ENCODE measurements around the gene PMS1. TPM values are rescaled to one million over a fixed set of nuclear protein-coding genes. Genes with fewer than 3 reads are reported as not detected.

Gene PMS1
- total RNA-seq, 2 donors from 2014 or later = 37.1 to 54.0 TPM

DNA sequence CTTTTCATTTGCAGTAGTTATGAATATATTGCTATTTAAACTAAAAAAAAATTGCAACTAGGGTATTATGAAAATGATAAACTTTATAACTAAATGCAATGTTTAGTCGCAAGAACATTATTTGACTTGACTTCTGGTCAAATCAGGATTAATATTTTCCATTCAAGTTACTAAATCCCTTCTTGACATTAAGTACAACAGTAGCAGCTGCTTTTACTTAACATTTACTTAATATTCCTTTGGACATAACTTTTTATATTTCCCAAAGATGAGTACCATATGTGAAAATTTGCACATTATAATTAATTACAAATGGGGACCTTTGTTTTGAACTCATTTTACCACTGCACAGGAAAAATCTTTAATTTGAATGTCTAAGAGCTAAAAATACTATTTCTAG lies 74.0 kb downstream of the PMS1 start:
- H3K27ac Mint-ChIP-seq = no peak overlapping the region
- H3K27me3 Mint-ChIP-seq = no peaks in the 10 kb centered on the region
- DNase-seq (ENCODE audit: low spot score) = no peak
- no peak for ATAC-seq
- H3K4me3 Mint-ChIP-seq = no peak overlapping the region
- peaks cover 15% of the 10 kb centered on the region for H3K36me3 Mint-ChIP-seq
- no peaks in the 10 kb centered on the region for H3K9me3 Mint-ChIP-seq
- no peaks in the 10 kb centered on the region for H3K4me1 Mint-ChIP-seq (ENCODE audit: low read depth in 2 of 2)

DNA sequence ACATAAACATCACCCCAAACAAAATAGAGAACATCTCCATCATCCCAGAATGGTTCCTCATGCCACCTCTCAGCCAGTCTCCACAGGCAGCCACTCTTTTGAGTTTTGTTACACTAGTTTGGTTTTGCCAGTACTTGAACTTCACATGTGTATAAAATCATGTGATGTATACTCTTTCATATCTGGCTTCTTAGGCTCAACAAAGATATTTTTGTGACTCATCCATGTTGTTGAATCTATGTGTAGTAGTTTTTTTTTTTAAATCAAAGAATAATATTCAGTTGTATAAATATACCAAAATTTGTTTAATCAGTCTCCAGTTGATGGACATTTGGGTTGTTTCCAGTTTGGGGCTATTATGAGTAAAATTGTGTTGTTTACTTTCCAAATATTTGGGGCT lies 75.9 kb downstream of the PMS1 start:
- Mint-ChIP-seq H3K27me3 (no peaks in the 10 kb centered on the region), H3K27ac (no peak overlapping the region), H3K4me3 (no peak overlapping the region), H3K36me3 (peaks cover 8% of the 10 kb centered on the region), H3K9me3 (no peaks in the 10 kb centered on the region), H3K4me1 (ENCODE audit: low read depth in 2 of 2) (no peaks in the 10 kb centered on the region)
- DNase-seq (ENCODE audit: low spot score) (no peak), ATAC-seq (no peak)

DNA sequence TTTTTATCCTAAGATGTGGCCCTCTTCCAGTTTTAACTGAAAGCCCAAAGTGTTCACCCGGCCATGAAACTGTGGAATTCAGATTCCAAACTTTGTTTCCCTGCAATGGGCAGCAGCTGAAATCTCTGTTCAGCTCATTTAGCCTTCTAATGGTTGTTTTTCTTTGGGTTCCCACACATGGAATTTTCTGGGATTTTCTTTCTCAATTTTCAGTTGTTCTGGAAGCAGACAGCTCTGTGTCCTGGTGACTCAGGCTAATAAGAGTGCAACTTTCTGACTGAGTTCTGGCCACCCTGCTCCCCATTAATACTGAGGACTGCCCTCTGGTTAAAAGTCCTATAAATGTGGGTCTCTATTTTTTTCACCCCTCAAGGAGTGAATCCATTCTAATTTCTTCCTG lies 78.5 kb downstream of the PMS1 start:
- ATAC-seq = no peak
- DNase-seq (ENCODE audit: low spot score) = no peak
- no peak overlapping the region for H3K4me3 Mint-ChIP-seq
- H3K27me3 Mint-ChIP-seq = no peaks in the 10 kb centered on the region
- no peak overlapping the region for H3K27ac Mint-ChIP-seq
- H3K36me3 Mint-ChIP-seq = peaks cover 8% of the 10 kb centered on the region
- no peaks in the 10 kb centered on the region for H3K4me1 Mint-ChIP-seq (ENCODE audit: low read depth in 2 of 2)
- H3K9me3 Mint-ChIP-seq = no peaks in the 10 kb centered on the region

DNA sequence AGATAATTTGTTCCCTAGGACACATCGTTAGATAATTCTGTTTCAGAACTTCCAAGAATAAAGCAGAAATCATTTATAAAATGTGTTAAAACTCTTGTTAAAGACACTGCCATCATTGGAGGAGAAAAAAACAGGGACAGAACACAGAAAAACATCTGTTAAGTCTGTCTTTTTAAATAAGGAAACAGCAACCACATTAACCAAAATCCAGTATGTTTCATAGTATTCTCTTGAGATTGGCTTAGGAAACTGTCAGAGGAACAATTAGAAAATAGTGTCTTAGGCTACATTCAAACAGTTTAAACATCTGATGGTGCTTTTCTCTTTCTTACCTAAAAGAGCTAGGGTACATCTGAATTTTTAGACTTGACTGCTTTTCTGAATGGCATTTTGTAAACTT lies 81.6 kb downstream of the PMS1 start:
- H3K27ac Mint-ChIP-seq = no peak overlapping the region
- ATAC-seq = no peak
- DNase-seq (ENCODE audit: low spot score) = no peak
- H3K36me3 Mint-ChIP-seq = peaks cover 8% of the 10 kb centered on the region
- no peaks in the 10 kb centered on the region for H3K4me1 Mint-ChIP-seq (ENCODE audit: low read depth in 2 of 2)
- H3K9me3 Mint-ChIP-seq = no peaks in the 10 kb centered on the region
- no peaks in the 10 kb centered on the region for H3K27me3 Mint-ChIP-seq
- no peak overlapping the region for H3K4me3 Mint-ChIP-seq

DNA sequence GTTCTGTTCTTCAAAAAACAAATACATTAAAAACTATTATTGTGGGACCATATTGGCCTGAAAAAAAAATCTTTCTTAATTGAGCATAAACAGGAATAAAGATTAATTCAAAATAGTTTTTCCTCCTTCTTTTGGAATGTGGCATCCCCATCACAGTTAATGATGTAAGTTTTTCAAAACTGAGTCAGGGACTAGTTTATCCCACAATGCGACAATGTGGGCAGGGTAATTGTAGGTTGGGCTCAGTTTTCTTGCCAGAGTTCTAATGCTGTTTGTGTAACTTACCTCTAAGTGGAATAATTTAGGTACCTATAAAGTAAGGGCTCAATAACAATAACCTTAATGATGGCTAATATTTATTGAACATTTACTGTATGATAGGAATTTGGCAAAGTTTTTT lies 82.0 kb downstream of the PMS1 start:
- Mint-ChIP-seq H3K27ac (no peak overlapping the region), H3K27me3 (no peaks in the 10 kb centered on the region), H3K4me1 (ENCODE audit: low read depth in 2 of 2) (no peaks in the 10 kb centered on the region), H3K4me3 (no peak overlapping the region), H3K36me3 (peaks cover 8% of the 10 kb centered on the region), H3K9me3 (no peaks in the 10 kb centered on the region)
- no peak for ATAC-seq
- DNase-seq (ENCODE audit: low spot score) = no peak

DNA sequence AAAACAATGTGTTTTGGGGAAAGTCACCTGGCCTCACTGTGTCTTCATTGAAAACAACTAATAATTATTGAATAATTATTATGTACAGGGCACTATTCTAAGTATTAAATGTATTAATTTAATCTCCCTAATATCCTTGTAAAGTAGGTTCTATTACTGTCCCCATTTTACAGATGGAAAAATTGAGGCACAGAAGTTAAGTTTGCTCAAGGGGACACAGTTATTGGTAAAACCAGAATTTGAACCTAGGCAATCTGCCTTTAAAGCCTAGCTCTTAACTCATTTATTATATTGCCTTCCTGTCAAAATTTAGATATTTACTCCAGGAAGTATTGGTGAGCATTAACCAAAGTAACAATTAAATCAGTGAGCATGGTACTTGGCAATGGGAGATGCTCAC lies 84.6 kb downstream of the PMS1 start:
- H3K36me3 Mint-ChIP-seq = no peaks in the 10 kb centered on the region

DNA sequence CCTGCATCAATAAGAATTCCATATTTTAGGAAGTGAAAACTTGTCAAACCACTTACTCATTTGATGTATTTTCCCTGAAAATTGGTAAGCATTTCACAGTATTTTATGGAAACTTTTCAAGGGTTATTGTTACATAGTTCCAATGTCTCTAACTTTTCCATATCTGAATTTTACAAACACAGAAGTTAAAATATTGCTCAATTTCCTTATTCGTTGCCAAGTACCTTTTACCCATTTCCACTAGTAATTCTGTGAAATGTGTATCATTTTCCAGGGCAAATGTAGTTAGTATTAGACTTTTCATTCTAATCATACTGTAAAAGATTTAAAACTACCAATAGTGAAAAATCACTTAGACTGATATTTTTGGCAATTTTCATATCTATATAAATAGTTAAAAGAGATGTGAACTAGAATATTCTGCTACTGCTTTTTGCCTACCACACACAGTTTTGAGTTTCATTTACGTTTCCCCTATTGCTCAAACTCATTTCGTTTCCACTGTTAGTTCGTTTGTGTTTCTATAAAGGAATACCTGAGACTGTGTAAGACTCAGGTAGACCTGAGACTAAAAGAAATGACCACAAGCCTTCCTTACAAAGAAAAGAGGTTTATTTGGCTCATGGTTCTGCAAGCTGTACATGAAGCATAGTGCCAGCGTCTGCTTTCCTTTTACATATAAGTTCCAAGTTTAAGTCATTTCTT lies 86.3 kb downstream of the PMS1 start:
- ATAC-seq (no peak), DNase-seq (ENCODE audit: low spot score) (no peak)
- Mint-ChIP-seq H3K27ac (no peak overlapping the region), H3K36me3 (peaks cover 6% of the 10 kb centered on the region), H3K27me3 (no peaks in the 10 kb centered on the region), H3K4me3 (no peak overlapping the region), H3K4me1 (ENCODE audit: low read depth in 2 of 2) (peaks cover 10 to 15% of the 10 kb centered on the region in 2 donors), H3K9me3 (no peaks in the 10 kb centered on the region)

More for the DNA sequence above, 84.6 kb downstream of the PMS1 start:
- H3K4me3 Mint-ChIP-seq = no peak overlapping the region
- no peak for DNase-seq (ENCODE audit: low spot score)
- no peak overlapping the region for H3K27ac Mint-ChIP-seq
- H3K9me3 Mint-ChIP-seq = no peaks in the 10 kb centered on the region
- ATAC-seq = no peak
- no peaks in the 10 kb centered on the region for H3K4me1 Mint-ChIP-seq (ENCODE audit: low read depth in 2 of 2)
- H3K27me3 Mint-ChIP-seq = no peaks in the 10 kb centered on the region

DNA sequence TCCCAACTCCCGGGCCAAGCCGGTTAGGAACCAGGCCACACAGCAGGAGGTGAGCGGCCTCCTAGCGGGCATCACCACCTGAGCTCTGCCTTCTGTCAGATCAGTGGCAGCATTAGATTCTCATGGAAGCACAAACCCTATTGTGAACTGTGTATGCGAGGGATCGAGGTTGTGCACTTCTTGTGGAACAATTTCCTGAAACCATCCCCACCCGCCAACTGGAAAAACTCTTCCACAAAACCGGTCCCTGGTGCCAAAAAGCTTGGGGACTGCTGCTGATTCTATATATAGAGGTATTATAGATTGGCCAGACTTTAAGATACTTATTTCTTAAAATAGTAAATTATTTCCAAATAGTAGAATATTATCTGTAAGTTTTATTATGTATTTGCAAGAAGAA lies 89.4 kb downstream of the PMS1 start:
- H3K4me1 Mint-ChIP-seq (ENCODE audit: low read depth in 2 of 2) = peaks cover 14 to 15% of the 10 kb centered on the region in 2 donors
- H3K9me3 Mint-ChIP-seq = no peaks in the 10 kb centered on the region
- ATAC-seq (no peak), DNase-seq (ENCODE audit: low spot score) (no peak)
- H3K36me3 Mint-ChIP-seq = peaks cover 16% of the 10 kb centered on the region
- no peaks in the 10 kb centered on the region for H3K27me3 Mint-ChIP-seq
- no peak overlapping the region for H3K27ac Mint-ChIP-seq
- no peak overlapping the region for H3K4me3 Mint-ChIP-seq

DNA sequence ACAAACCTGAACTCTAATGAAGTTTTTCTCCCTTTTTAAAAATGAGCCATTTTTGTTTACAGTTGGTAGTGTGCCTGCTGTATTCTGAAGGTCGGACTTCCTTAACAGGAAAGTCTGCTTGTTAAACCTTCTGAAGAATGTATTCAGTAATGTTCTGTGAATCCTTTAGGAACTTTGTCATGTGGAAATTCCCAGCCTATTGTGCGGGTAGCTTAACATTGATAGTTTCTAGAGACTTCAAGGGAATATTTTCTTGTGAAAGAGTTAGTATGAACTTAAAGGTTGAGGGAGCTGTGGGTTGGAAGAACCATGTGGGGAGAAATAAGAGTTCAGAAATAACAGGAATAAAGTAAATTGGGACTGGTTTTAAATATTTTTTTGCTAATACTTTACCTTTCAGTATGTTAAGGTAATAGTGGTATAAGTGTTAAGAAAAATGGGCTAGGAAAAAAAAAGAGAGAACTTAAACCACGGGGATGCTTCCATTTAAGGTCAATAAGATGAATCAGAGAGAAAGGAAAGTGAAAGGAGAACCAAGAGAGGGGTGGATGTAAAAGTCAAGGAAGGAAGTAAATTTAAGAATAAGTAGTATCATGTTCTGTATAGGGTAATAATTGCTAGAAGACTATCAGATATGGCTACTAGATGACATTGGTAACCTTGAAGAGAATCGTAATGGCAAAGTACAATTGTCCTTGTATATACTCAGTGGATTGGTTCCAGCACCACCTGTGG lies 90.5 kb downstream of the PMS1 start:
- Mint-ChIP-seq H3K27me3 (no peaks in the 10 kb centered on the region), H3K27ac (peak overlapping the region; percentile 0 to 74), H3K36me3 (peaks cover 16% of the 10 kb centered on the region), H3K4me3 (peak overlapping the region; percentile 2), H3K4me1 (ENCODE audit: low read depth in 2 of 2) (peaks cover 14 to 15% of the 10 kb centered on the region in 2 donors), H3K9me3 (no peaks in the 10 kb centered on the region)
- DNase-seq (ENCODE audit: low spot score) (no peak), ATAC-seq (peak in 1 of 2 donors; percentile 61)

DNA sequence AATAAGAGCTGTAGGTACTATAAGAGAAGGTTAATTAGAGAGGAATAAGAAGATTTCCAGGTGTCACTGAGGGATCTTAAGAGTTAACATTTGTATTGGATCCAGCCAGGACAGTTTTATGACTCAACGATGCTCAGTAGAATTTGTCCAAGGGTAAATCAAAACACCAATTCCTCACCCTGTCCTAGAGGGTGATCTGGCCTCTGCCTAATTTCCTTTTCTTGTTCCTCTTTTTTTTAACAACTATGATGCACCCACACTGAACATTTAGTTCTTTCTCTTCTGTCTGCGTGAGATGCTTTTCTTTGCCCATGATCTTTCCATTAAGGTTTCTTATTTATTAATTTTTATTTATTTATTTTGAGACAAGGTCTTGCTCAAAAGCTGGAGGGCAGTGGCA lies 92.0 kb downstream of the PMS1 start:
- peaks cover 14 to 15% of the 10 kb centered on the region in 2 donors for H3K4me1 Mint-ChIP-seq (ENCODE audit: low read depth in 2 of 2)
- H3K9me3 Mint-ChIP-seq = no peaks in the 10 kb centered on the region
- H3K27ac Mint-ChIP-seq = peak overlapping the region in 1 of 2 donors; percentile 64

DNA sequence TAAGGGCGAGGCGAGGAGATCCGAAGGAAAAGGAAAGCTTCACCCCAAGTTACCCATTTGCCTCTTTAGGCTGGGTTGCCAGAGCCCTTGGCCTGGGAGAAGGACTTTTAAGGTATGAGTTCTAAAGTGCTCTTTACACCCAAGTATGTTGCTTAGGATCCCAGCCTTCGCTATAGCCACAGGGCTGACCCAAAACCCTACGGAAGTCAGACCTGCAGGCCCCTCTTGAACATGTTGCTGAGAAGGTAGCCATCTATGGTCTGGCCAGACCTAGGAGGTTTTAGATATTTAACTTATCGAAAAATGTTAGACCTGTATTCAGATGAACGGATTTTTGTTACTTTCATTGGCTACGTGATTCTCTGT lies 95.4 kb downstream of the PMS1 start:
- H3K27me3 Mint-ChIP-seq = peaks cover 0 to 2% of the 10 kb centered on the region in 2 donors
- no peaks in the 10 kb centered on the region for H3K9me3 Mint-ChIP-seq
- peaks cover 8 to 12% of the 10 kb centered on the region in 2 donors for H3K4me1 Mint-ChIP-seq (ENCODE audit: low read depth in 2 of 2)
- no peak overlapping the region for H3K4me3 Mint-ChIP-seq
- ATAC-seq (no peak), DNase-seq (ENCODE audit: low spot score) (no peak)
- peaks cover 16% of the 10 kb centered on the region for H3K36me3 Mint-ChIP-seq
- no peak overlapping the region for H3K27ac Mint-ChIP-seq

More for the DNA sequence above, 92.0 kb downstream of the PMS1 start:
- H3K36me3 Mint-ChIP-seq = peaks cover 16% of the 10 kb centered on the region
- ATAC-seq = no peak
- no peak overlapping the region for H3K4me3 Mint-ChIP-seq
- no peaks in the 10 kb centered on the region for H3K27me3 Mint-ChIP-seq
- no peak for DNase-seq (ENCODE audit: low spot score)

DNA sequence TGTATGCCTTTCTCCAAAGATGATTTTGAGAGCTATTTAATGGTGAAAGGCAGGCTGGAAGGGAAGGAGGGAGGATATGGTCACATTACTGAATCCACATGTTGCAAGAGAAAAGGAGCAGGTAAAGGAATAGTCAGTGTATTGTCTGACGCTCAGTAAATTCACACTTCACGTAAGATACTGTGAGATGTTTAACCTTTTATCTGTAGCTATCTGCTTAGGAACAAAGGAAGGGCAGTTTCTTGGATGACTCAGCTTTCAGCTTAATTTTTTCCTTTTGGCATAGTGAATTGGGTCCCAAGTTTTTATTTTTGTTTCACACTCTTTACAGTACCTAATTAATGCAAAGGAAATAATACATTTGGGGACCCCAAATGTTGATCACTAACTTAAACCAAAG lies 96.2 kb downstream of the PMS1 start:
- Mint-ChIP-seq H3K27me3 (peaks cover 0 to 6% of the 10 kb centered on the region in 2 donors), H3K9me3 (no peaks in the 10 kb centered on the region), H3K36me3 (peaks cover 11% of the 10 kb centered on the region), H3K27ac (no peak overlapping the region), H3K4me3 (no peak overlapping the region), H3K4me1 (ENCODE audit: low read depth in 2 of 2) (peaks cover under 1 to 5% of the 10 kb centered on the region in 2 donors)
- no peak for DNase-seq (ENCODE audit: low spot score)
- no peak for ATAC-seq

DNA sequence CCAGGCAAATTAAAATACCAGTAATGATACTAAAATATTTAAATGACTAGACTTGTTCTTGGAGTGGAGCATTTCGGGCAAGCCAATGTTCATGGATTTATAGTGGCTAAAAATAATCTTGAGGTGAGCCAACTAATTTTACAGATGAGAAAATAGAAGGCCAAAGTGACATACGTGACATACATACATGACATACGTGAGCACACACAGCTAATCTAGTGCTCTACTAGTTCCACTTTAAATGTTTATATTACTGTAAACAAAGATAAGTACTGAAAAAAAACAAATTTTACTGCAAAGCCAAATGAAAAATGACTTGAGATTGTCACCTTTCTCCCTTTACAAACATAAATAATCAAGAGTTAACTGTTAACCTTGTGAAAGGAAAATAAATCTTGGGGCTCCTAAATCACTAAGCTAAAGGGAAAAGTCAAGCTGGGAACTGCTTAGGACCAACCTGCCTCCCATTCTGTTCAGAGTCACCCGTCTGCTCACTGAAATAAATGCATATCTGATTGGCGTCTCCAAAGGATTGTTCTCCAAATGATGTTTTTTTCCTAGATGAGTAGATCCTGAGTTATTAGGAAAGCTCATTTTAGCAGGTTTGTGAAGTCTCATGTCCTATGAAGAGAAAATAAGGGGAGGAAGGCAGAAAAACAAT lies 96.7 kb downstream of the PMS1 start:
- Mint-ChIP-seq H3K27ac (no peak overlapping the region), H3K36me3 (peaks cover 10% of the 10 kb centered on the region), H3K4me1 (ENCODE audit: low read depth in 2 of 2) (peaks cover 0 to 4% of the 10 kb centered on the region in 2 donors)

DNA sequence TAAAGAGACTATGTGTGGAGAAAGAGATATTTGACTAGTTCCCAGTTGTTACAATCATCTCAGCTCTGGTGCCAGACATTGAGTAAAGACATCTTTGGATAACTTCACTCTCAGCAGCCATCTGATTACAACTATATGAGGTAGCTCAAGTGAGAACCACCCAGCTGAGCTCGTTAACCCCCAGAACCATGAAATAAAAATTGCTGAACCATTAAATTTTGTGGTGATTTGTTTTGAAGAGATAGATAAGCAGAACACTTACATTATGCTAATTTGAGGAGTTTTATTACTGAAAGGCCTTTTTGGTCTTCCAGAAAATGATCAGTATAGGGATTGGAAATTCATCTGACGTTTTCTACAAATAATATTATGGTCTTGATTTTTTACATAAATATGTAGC lies 101.1 kb downstream of the PMS1 start:
- no peak for DNase-seq (ENCODE audit: low spot score)
- Mint-ChIP-seq H3K36me3 (peaks cover 5% of the 10 kb centered on the region), H3K4me3 (no peak overlapping the region), H3K27me3 (peaks cover 16 to 20% of the 10 kb centered on the region in 2 donors), H3K27ac (no peak overlapping the region), H3K4me1 (ENCODE audit: low read depth in 2 of 2) (no peaks in the 10 kb centered on the region), H3K9me3 (peaks cover 11% of the 10 kb centered on the region)
- ATAC-seq = no peak

More for the DNA sequence above, 96.7 kb downstream of the PMS1 start:
- H3K4me3 Mint-ChIP-seq = no peak overlapping the region
- no peak for DNase-seq (ENCODE audit: low spot score)
- peaks cover under 1 to 6% of the 10 kb centered on the region in 2 donors for H3K27me3 Mint-ChIP-seq
- no peak for ATAC-seq
- no peaks in the 10 kb centered on the region for H3K9me3 Mint-ChIP-seq
